ENCODE measurements around the gene SNRPA. TPM values are rescaled to one million over a fixed set of nuclear protein-coding genes. Genes with fewer than 3 reads are reported as not detected.

SNRPA gene
- polyA plus RNA-seq, 1 of the 3 experiments (the other 2 are of a cell fraction), result 121 TPM

GRCh38 chr19:40735013-40735771, 15.8 kb upstream of the SNRPA start:
- WGBS (ENCODE audit: low lambda C conversion rate), result 93% methylated on average over 11 of the region's 11 CpGs
- H3K27me3 ChIP-seq (ENCODE audit: insufficient read depth), result no peaks in the 10 kb centered on the region
- H3K4me1 ChIP-seq (ENCODE audit: control insufficient read depth in 1 of 2, insufficient read depth in 2 of 2, low read depth in 1 of 2, low read length in 1 of 2), result no peaks in the 10 kb centered on the region
- no peak overlapping the region for H3K27ac ChIP-seq (ENCODE audit: low read depth in 2 of 2, low read length in 1 of 2)
- H3K36me3 ChIP-seq (replicated peaks in 1 of 2; ENCODE audit: control insufficient read depth in 1 of 2, insufficient read depth in 2 of 2, low read length in 1 of 2), result peaks cover 32 to 33% of the 10 kb centered on the region in 2 experiments
- no peak for TF ChIP-seq FOXM1 (IDR thresholded peaks at IDR 0.05; ENCODE audit: low read depth)
- CTCF ChIA-PET, result interaction anchor here (1.1 kb wide), 2 partner anchors 10 to 19 kb away, joined by 3 to 4 read pairs; partner anchors contain the start of genes COQ8B and ITPKC
- no peaks in the 10 kb centered on the region for H3K79me2 ChIP-seq (ENCODE audit: insufficient read depth)
- DNase-seq, result no peak
- H3K9me2 ChIP-seq, result no peaks in the 10 kb centered on the region
- H3F3A ChIP-seq (replicated peaks; ENCODE audit: insufficient read depth), result no peaks in the 10 kb centered on the region
- H3K4me3 ChIP-seq (ENCODE audit: low read depth in 2 of 2, low read length in 1 of 2), result no peak overlapping the region
- no peak overlapping the region for H3K4me2 ChIP-seq
- no peak overlapping the region for H3K9ac ChIP-seq
- H4K20me1 ChIP-seq (ENCODE audit: insufficient read depth), result no peaks in the 10 kb centered on the region
- no peaks in the 10 kb centered on the region for H3K9me3 ChIP-seq
- POLR2A ChIA-PET, result no interaction called here
- H2AFZ ChIP-seq (ENCODE audit: low read depth), result no peak overlapping the region

- Histone ChIP-seq H3K4me1 (ENCODE audit: control insufficient read depth in 1 of 2, insufficient read depth in 2 of 2, low read depth in 1 of 2, low read length in 1 of 2) (no peaks in the 10 kb centered on the region), H3F3A (replicated peaks; ENCODE audit: insufficient read depth) (no peaks in the 10 kb centered on the region), H3K9ac (no peak overlapping the region), H3K4me2 (no peak overlapping the region), H3K9me3 (no peaks in the 10 kb centered on the region), H3K4me3 (ENCODE audit: low read depth in 2 of 2, low read length in 1 of 2) (no peak overlapping the region), H3K27me3 (ENCODE audit: insufficient read depth) (no peaks in the 10 kb centered on the region), H4K20me1 (ENCODE audit: insufficient read depth) (no peaks in the 10 kb centered on the region), H3K79me2 (ENCODE audit: insufficient read depth) (no peaks in the 10 kb centered on the region), H3K36me3 (replicated peaks in 1 of 2; ENCODE audit: control insufficient read depth in 1 of 2, insufficient read depth in 2 of 2, low read length in 1 of 2) (peaks cover 24% of the 10 kb centered on the region in 2 experiments), H3K9me2 (no peaks in the 10 kb centered on the region), H2AFZ (ENCODE audit: low read depth) (no peak overlapping the region), H3K27ac (ENCODE audit: low read depth in 2 of 2, low read length in 1 of 2) (no peak overlapping the region)
- POLR2A ChIA-PET, result no interaction called here
- CTCF ChIA-PET, result interaction anchor here (1.9 kb wide), 1 partner anchor 73 kb away, joined by 5 read pairs; no protein-coding TSS in a partner anchor
- DNase-seq, result no peak
- WGBS (ENCODE audit: low lambda C conversion rate), result 94% methylated on average over 9 of the region's 9 CpGs
- TF ChIP-seq RCOR1 (IDR thresholded peaks at IDR 0.05; ENCODE audit: low read length), result no peak
- TF ChIP-seq JUND (IDR thresholded peaks at IDR 0.05), result no peak
- no peak for TF ChIP-seq RFX5 (IDR thresholded peaks at IDR 0.05; ENCODE audit: low read length)
- TF ChIP-seq FOXM1 (IDR thresholded peaks at IDR 0.05; ENCODE audit: low read depth), result no peak
- TF ChIP-seq IRF3 (IDR thresholded peaks at IDR 0.05; ENCODE audit: low read depth, low read length), result no peak
- TF ChIP-seq GATA2 (CRISPR knock-in tag; IDR thresholded peaks at IDR 0.05), result no peak
- TF ChIP-seq YY1 (IDR thresholded peaks at IDR 0.05; ENCODE audit: low read depth), result no peak
- no peak for TF ChIP-seq TAF1 (IDR thresholded peaks at IDR 0.05; ENCODE audit: borderline replicate concordance, low read depth, low read length)
- no peak for TF ChIP-seq USF2 (IDR thresholded peaks at IDR 0.05; ENCODE audit: borderline replicate concordance, low read depth, low read length)
- TF ChIP-seq ELF1 (IDR thresholded peaks at IDR 0.05), result no peak
- TF ChIP-seq NFIC (IDR thresholded peaks at IDR 0.05; ENCODE audit: borderline replicate concordance), result no peak
Observed at GRCh38 chr19:40736661-40737060, 14.3 kb upstream of the SNRPA start.
